ENCODE results near the gene KRTAP21-3. TPM values are rescaled to one million over a fixed set of nuclear protein-coding genes. Genes with fewer than 3 reads are reported as not detected.

KRTAP21-3 gene, protein sequence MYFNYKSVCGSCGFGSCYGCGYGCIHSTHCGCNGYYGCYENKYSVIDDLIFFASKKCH
- total RNA-seq, result not detected in 2 replicates

DNA sequence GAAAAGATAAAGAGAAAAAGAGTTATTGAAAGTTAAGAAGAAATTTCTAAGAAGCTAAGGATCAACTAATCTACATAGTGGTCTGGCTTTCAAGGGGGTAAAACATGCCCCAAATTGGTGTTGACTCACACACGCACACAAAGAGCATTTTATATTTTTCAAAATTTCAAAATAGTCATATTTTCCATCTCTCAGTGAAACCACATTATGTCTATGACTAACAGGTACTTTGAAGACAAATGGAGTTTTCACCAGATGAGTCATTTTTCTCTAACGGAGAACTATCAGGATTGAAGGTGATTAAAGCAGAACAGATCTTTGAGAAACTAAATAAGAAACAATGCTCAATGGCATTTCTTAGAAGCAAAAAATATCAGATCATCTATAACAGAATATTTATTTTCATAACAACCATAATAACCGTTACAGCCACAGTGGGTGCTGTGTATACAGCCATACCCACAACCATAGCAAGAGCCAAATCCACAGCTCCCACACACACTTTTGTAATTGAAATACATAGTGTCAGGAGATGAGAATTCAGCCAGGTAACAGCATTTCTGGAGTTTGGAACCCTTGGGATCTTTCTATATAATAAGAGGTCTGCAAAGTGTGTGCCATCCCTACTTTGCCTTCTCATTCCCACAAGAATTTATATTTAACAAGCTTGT lies at the start of gene KRTAP21-3:
Gene KRTAP21-3 (minus strand): TSS at position 539 of the 671 bp plus-strand sequence. CDS start 18 bp downstream, at position 521.

DNA sequence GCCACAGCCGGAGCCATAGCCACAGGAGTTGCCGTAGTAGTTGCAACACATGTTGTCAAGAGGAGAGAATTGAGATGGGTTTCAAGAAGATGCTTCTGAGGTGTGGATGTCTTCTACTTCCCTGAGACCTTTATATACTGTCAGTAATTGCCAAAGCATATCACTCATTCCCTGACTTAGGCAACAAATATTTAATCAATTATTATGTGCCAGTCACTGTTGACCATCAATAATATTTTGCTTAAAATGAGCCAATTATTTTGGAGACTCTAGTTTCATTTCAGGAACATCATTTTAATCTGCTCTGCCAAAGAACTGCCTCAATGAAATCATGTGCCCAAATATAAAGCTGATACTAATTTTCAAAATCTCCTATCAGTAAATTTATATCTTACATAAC lies 36.8 kb upstream of the KRTAP21-3 start, which contains the start of gene KRTAP21-1:
Gene KRTAP21-1 (minus strand): TSS at position 101 of the 400 bp plus-strand sequence. CDS start 50 bp downstream, at position 51.

DNA sequence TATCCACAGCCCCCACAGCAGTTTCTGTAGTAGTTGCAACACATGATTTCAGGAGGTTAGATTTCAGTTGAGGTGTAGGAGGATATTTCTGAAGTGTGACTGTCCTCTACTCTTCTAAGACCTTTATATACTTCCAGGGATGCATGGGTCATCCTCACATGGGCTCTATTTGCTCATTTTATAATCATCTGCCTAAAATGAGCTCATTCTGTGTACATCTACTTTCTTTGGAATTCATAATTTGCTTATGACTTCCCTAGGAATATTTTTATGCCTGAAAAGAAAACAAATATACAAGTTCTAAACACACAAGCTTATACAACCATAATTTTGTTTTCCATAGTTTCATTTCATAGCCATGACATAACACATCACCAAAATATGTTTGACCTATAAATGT lies 28.6 kb upstream of the KRTAP21-3 start, which contains the start of gene KRTAP21-2:
Gene KRTAP21-2 (minus strand): TSS at position 101 of the 400 bp plus-strand sequence. CDS start 57 bp downstream, at position 44.

Small RNA genes lying within 50 kb of the gene (small RNA-seq; reads per million reads assigned to genes)
- gene AP000244.1 (not detected), gene KRTAP21-3 (not detected)

Other genes with a start within 250 kb of the KRTAP21-3 start
- gene KRTAP19-1, start 238.4 kb downstream of the KRTAP21-3 start, total RNA-seq, result not detected in 2 replicates
- gene KRTAP19-2, start 231.3 kb downstream of the KRTAP21-3 start, total RNA-seq, result not detected in 2 replicates
- not detected in 2 replicates for gene KRTAP19-3, start 226.8 kb downstream of the KRTAP21-3 start, total RNA-seq
- not detected in 2 replicates for gene KRTAP19-4, start 221.6 kb downstream of the KRTAP21-3 start, total RNA-seq
- gene KRTAP19-5, start 216.6 kb downstream of the KRTAP21-3 start, total RNA-seq, result not detected in 2 replicates
- gene KRTAP19-6, start 176.9 kb downstream of the KRTAP21-3 start, total RNA-seq, result not detected in 2 replicates
- not detected in 2 replicates for gene KRTAP19-7, start 157.5 kb downstream of the KRTAP21-3 start, total RNA-seq
- not detected in 2 replicates for gene KRTAP22-2, start 128.4 kb downstream of the KRTAP21-3 start, total RNA-seq
- gene KRTAP6-3, start 126.3 kb downstream of the KRTAP21-3 start, total RNA-seq, result not detected in 2 replicates
- not detected in 2 replicates for gene KRTAP6-2, start 119.9 kb downstream of the KRTAP21-3 start, total RNA-seq
- gene KRTAP22-1, start 117.7 kb downstream of the KRTAP21-3 start, total RNA-seq, result not detected in 2 replicates
- not detected in 2 replicates for gene KRTAP6-1, start 104.8 kb downstream of the KRTAP21-3 start, total RNA-seq
- gene KRTAP20-1, start 102.4 kb downstream of the KRTAP21-3 start, total RNA-seq, result not detected in 2 replicates
- not detected in 2 replicates for gene KRTAP20-4, start 98.2 kb downstream of the KRTAP21-3 start, total RNA-seq
- not detected in 2 replicates for gene KRTAP20-2, start 83.6 kb downstream of the KRTAP21-3 start, total RNA-seq
- gene KRTAP20-3, start 75.9 kb downstream of the KRTAP21-3 start, total RNA-seq, result not detected in 2 replicates
- gene KRTAP21-2, start 28.5 kb upstream of the KRTAP21-3 start, total RNA-seq, result 1.3 TPM in 1 of 2 replicates, not detected in the other
- not detected in 2 replicates for gene KRTAP21-1, start 36.7 kb upstream of the KRTAP21-3 start, total RNA-seq
- not detected in 2 replicates for gene KRTAP8-1, start 94.5 kb upstream of the KRTAP21-3 start, total RNA-seq
- not detected in 2 replicates for gene KRTAP7-1, start 111.0 kb upstream of the KRTAP21-3 start, total RNA-seq
- gene KRTAP11-1, start 162.8 kb upstream of the KRTAP21-3 start, total RNA-seq, result not detected in 2 replicates